Measurements from ENCODE around the gene MRPS34. TPM values are rescaled to one million over a fixed set of nuclear protein-coding genes. Genes with fewer than 3 reads are reported as not detected.
"Not testable (repeated sequence)": the region's sequence is repeated elsewhere in the genome, so short reads cannot be mapped to it uniquely, and the experiment has no call there.

MRPS34 gene
- total RNA-seq, 1 donor from 2014 or later: 30.6 TPM

DNA sequence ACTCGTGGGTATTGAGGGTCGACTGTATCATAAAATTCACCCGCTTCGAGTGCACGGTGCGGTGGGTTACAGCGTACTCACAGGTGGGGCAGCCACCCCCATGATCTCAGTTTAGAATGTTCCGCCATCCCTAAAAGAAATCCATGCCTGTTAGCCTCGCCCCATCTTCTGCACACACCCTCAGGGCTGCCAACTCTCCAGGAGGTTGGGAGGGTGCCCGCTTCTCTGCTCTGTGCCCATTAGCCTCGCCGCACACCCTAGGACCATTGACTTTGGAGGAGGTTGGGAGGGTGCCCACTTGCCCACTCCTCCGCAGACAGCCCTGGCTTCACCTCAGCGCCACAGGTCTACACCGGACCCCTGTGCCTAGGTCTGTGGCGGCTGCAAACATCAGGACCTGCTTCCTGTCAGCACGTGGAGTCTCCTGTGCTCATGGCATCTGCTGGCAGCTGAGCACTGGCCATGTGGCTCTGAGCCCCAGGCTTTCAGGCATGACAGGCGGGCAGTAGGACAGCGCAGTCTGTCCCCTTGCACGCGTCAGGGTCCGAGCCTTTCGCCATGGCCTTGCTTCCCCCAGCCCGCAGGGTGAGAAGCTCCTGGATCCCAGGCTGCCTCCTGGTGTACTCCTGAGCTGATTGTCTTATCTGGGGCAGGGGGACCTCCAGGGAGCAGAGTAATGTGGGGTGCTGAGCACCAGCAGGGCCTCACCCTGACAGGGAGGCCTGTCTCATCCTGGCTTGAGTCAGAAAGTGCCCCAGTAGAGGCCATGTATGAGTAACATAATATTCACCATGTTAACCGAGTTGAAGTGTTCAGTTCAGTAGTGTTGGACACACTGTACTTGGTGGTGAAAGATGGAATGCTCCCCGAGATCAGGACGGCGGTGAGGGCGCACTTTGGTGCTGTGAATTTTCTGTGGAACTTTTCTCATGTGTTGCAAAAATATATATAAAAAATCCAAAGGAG lies 23.5 kb downstream of the MRPS34 start:
- DNase-seq: no peak

DNA sequence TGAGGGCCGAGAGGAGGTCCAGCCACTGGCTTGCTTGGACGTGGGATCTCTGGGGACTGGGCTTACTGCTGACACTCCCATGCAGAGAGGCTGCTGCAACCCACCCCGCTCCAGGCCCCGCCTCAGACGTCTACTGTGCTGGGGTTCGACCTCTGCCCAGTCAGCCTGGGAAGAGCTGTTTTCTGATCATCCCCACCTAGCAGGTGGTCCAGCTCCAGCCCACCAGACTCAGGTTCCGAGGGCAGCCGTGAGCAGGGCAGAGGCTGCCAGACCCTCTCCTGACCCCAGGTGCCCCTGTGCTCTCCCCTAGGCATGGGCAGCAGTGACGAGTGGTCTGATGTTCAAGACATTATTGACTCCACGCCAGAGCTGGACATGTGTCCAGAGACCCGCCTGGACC lies 25.0 kb downstream of the MRPS34 start:
- no peak for DNase-seq

- DNase-seq: no peak
These were observed 26.2 kb downstream of the MRPS34 start for GRCh38 chr16:1746693-1747195.

GRCh38 chr16:1745900-1746692 lies 26.8 kb downstream of the MRPS34 start:
- DNase-seq: no peak

DNA sequence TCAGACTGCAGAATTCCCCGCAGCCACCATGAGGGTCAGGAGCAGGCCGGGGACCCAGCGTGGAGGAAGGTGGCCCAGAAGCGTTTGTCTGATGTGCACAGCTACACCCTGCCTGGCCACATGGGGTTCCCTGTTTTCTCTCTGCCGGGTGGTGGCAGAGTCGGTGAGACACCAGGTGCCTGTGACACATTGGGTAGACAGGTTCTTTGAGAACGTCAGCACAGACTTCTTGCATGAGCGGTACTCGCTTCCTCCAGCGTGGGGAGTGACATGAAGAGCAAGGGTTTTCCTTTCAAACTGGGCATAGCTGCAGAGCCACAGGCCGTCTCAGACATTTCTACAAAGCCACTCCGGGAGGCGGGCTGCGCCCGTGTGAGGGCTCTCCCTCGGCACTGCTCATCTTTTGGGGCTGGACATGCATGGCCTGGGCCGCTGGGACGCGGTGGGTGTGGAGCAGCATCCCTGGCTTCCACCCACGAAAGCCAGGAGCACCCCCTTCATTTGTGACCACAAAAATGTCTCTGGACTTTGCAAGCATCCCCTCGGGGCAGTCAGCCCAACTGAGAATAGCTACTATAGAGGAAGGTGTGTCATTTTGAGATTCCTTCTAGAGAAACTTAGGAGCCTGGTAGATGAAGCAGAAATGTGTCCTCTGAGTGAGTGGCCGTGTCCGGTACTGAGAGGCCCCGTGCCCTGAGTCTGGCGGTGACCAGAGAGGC lies 27.6 kb downstream of the MRPS34 start:
- no peak for DNase-seq

- DNase-seq: no peak
These were observed 28.5 kb downstream of the MRPS34 start for GRCh38 chr16:1744338-1744840.

GRCh38 chr16:1743376-1744337 lies 29.3 kb downstream of the MRPS34 start:
- DNase-seq: no peak

- no peak for DNase-seq
These were observed 31.3 kb downstream of the MRPS34 start for GRCh38 chr16:1741553-1742165.

DNA sequence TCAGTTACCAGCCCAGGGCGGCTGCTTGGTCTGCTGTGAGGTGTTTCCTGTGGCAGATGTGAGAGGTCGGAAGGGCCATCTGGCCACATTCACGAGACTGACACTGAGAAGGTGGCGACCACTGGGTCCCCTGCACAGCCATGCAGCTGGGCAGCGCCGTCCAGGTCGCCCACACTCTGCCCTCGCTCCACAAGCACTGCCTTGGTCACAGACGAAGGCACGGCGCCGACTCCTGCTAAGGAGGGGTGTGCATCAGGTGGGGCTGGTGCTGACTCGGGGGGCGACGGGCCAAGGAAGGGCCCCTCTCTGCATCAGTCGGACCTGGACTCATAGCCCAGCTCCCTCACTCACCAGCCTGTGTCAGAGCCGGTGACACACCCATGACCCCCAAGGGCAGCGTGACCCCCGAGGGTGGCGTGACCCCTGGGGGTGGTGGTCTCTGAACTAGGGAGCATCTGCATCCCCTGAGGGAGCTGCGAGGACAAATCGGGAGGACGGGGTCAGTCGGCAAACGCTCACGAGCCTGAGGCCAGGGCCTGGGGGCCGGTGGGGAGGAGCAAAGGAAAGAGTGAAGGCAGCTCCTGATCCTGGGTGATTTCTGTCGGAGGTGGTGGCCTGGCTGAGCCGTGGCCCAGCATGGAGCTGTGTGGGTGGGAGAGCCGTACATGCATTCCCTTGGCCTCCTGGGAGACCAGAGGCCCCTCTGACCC lies 32.0 kb downstream of the MRPS34 start:
- DNase-seq: no peak

DNA sequence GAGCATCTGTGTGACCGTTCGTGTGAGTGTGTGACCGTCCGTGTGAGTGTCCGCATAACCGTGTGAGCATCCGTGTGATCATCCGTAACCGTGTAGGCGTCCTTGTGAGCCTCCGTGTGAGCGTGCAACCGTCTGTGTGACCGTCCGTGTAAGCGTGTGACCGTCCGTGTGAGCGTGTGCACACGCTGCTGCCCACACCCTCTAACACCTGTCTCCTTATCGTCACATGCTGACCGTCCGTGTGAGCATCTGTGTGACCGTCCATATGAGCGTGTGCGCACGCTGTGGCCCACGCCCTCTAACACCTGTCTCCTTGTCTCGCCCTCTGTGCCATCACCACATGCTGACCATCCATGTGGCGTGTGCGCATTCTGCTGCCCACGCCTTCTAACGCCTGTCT lies 32.7 kb downstream of the MRPS34 start:
- no peak for DNase-seq

DNA sequence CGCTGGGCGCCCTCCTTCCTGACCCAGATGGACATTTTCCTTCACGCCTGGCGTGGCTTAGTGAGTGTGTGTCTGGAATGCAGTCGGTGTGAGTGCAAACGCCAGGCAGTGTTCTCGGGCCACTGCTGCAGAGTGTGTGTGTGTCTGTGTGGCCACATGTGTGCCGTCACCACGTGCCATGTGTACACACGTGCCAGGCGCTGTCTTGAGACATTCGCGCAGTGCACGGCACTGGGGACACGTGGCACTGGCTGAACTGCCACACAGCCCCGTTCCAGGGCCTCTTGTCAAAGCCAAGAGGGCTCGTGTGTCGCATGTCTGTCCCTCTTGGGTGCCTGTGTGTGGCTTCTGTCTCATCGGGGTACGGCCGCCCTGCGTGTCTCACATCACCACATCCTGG lies 38.1 kb downstream of the MRPS34 start:
- DNase-seq: no peak

DNA sequence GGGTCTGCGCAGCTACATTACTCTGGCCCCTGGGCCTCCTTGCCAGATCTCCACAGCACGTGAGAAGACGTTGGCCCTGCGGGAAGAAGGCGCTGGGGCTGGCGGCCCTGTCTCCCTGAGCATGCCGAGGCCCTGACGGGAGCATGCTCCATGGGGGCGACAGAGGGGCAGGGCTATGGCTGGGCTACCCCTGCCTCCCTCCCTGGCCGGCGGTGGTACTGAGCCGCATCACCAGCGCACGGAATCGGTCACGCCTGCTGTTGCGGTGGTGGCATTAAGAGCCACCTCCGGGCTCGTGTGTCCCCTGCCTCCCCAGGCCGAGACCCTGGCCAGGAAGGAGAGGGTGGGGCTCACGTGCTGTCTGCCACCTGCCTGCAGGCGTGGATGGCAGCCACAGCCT lies 38.8 kb downstream of the MRPS34 start:
- no peak for DNase-seq

- not testable (repeated sequence) for DNase-seq
These were observed 40.4 kb downstream of the MRPS34 start for GRCh38 chr16:1732551-1732987.

- DNase-seq: no peak
These were observed 40.9 kb downstream of the MRPS34 start for GRCh38 chr16:1732071-1732470.

GRCh38 chr16:1731603-1732002 lies 41.3 kb downstream of the MRPS34 start:
- DNase-seq: no peak

DNA sequence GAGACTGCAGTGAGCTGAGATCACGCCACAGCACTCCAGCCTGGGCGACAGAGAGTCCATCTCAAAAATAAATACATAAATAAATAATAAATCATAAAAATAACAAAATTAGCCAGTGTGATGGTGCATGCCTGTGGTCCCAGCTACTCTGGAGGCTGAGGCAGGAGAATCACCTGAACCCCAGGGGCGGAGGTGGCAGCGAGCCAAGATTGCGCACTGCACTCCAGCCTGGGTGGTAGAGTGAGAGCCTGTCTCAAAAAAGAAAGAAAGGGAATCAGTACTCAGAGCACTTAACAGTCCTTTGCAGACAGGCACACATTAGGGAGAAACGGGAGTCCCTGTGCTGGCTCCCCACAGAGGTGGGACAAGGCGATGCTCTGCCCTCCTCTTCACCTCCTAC lies 41.9 kb downstream of the MRPS34 start:
- no peak for DNase-seq

DNA sequence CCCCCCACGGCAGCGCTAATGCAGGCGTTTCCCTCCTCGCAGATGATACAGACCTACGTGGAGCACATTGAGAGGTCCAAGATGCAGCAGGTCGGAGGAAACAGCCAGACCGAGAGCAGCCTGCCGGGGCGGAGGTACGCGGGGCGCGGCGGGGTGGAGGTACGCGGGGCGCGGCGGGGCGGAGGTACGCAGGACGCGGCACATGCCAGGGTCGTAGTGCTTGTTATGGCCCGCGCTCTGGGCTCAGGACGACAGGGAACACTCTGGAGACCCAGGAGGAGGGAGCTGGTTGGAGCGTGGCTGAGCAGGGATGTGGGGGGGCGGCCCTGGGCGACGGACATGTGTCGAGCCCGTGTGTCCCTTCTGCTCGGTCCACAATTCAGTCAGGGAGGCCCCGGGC lies 43.5 kb downstream of the MRPS34 start:
- DNase-seq: no peak

DNA sequence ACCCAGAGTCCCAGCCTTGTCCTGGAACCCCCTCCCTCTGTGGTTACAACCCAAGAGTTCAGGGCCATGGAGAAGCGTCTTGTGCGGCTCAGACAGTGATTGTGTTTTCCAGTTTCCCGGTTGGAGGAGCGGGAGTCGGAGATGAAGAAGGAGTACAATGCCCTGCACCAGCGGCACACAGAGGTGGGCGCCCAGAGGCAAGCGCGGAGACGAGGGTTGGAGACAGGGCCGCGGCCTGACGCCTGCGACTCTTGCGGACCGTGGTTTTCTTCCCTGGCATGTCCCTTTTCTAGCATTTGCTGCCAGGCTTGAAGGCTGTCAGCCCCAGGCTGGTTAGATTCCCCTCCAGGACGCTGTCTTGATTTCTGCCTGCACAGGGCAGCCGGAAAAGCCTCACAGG lies 43.9 kb downstream of the MRPS34 start:
- no peak for DNase-seq

DNA sequence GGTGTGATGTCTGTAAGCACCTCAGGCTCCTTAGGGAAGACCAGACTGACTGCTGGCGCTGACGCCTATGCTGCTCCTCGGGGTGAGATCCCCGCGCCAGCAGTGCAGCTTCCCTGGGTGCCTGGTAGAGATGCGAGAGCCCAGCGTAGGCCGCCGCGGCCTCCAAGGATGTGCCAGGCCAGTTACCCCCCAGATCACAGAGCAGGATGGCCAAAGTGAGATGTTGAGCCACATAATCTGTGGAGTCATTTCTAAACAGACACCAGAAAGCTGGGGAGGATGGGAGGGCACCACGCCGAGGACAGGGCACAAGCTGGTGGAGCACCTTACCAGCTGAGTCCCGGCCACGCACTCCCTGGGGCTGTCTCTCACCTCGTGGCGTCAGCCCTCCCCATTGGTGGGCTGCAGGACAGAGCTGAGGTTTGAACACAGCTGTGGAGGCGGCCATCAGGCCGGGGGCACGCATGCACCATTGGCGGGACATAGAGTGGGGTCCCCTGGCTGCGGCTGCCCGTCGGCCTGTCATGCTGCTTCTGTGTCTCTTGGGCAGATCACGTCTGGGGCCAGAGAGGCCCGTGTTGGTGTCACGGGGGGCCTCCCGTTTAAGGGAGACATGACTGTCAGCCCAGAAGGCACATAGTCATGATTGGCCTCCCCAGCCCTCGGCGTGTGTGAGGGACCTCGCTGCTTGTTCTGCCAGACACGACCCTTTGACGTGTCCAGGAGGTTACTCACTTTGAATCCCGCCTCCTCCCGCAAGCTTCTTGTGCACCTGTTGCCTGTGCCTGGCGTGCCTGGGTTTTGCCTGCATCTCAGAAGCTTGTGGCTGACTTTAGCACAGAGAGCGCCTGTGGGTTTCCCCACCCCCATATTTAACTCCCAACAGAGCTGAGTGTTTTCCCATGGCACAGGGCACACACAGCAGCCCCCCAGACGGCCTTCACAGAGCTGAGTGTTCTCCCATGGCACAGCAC lies 45.0 kb downstream of the MRPS34 start:
- no peak for DNase-seq

All from occipital lobe (tissue), 2 donors.